Activated CD4-positive, alpha-beta memory T cell treated with anti-CD3 and anti-CD28 coated beads for 36 hours (primary cell): ENCODE data around the gene FBXL17. TPM values are rescaled to one million over a fixed set of nuclear protein-coding genes. Genes with fewer than 3 reads are reported as not detected.

Experiments used
- CTCF ChIA-PET: fragments of 350-600 bp; sonication (Branson Sonifier 250); formaldehyde crosslinking; loops from one replicate; lab custom pipeline; 2021; ENCODE audit warnings: antibody characterized with exemption, inconsistent platforms; lab: Charles Lee
- POLR2A ChIA-PET: fragments of 350-600 bp; sonication (Branson Sonifier 250); formaldehyde crosslinking; loops from one replicate; lab custom pipeline; 2021; ENCODE audit warnings: antibody characterized with exemption; lab: Charles Lee
- DNase-seq: peaks from one replicate; pipeline ENCODE4 v3.0.0-alpha.2; 2020
- H3K27ac Mint-ChIP-seq: one replicate; pipeline ENCODE4 v1.8.0; 2021; ENCODE audit warnings: mixed read lengths
- H3K27me3 Mint-ChIP-seq: one replicate; pipeline ENCODE4 v1.8.0; 2021; ENCODE audit warnings: mixed read lengths
- H3K36me3 Mint-ChIP-seq: one replicate; pipeline ENCODE4 v1.8.0; 2021; ENCODE audit warnings: mixed read lengths
- H3K4me1 Mint-ChIP-seq: one replicate; pipeline ENCODE4 v1.8.0; 2021; ENCODE audit warnings: low read depth, mixed read lengths
- H3K4me3 Mint-ChIP-seq: one replicate; pipeline ENCODE4 v1.8.0; 2021; ENCODE audit warnings: mild to moderate bottlenecking, mixed read lengths
- H3K9me3 Mint-ChIP-seq: one replicate; pipeline ENCODE4 v1.8.0; 2021; ENCODE audit warnings: mixed read lengths
- intact Hi-C: fragments of 100-400 bp; cut with micrococcal nuclease; formaldehyde crosslinking; loops from one replicate; pipeline ENCODE4 v1.15.1; 2023
- total RNA-seq, 2 experiments: library from RNA; stranded (reverse); gene quantifications; one replicate each; pipeline ENCODE4 v1.2.3, GENCODE V29; 2021

FBXL17 gene
- total RNA-seq, 2 experiments from 2014 or later: 5.5 to 6.7 TPM

DNA sequence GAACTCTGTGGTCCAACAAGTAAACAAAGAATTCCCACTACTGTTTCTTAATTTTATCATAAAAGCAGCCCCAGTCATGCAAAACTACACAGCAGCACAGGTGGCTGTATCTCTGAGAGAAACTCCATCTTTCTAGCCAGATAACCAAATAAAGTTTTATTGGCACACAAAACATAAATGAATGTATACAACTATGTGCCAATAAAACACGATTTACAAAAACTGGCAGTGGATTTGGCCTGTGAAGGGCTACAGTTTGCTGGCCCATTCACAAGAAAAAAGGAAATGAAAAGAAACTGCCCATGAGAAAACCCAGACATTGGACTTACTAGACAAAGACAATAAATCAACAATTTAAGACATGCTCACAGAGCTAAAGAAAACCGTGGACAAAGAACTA lies 10.6 kb downstream of the FBXL17 start:
- Mint-ChIP-seq H3K36me3 (peaks cover 21% of the 10 kb centered on the region), H3K9me3 (peaks cover 36% of the 10 kb centered on the region), H3K27ac (no peak overlapping the region), H3K4me3 (no peak overlapping the region), H3K4me1 (peaks cover 12% of the 10 kb centered on the region), H3K27me3 (no peaks in the 10 kb centered on the region)
- CTCF ChIA-PET: no interaction called here
- POLR2A ChIA-PET: no interaction called here
- no peak for DNase-seq
- intact Hi-C loops: no loop called here

DNA sequence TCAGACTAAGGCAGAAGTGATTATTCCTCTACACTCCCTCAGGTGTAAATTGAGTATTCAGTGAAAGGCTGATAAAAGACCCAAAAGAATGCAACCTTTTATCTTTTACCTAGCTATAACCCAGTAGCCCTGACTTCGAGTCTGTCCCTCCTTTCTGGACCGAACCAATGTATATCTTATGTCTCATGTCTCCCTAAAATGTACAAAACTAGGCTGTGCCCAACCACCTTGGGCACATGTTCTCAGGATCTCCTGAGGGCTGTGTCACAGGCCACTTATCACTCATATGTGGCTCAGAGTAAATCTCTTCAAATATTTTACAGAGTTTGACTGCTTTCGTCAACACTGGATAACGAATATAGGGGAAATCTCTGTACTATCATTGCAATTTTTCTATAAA lies 12.7 kb downstream of the FBXL17 start:
- ChIA-PET POLR2A (no interaction called here), CTCF (no interaction called here)
- intact Hi-C loops: no loop called here
- Mint-ChIP-seq H3K27me3 (no peaks in the 10 kb centered on the region), H3K4me1 (peaks cover 17% of the 10 kb centered on the region), H3K9me3 (peaks cover 17% of the 10 kb centered on the region), H3K36me3 (peaks cover 11% of the 10 kb centered on the region), H3K4me3 (no peak overlapping the region), H3K27ac (no peak overlapping the region)
- DNase-seq: no peak

DNA sequence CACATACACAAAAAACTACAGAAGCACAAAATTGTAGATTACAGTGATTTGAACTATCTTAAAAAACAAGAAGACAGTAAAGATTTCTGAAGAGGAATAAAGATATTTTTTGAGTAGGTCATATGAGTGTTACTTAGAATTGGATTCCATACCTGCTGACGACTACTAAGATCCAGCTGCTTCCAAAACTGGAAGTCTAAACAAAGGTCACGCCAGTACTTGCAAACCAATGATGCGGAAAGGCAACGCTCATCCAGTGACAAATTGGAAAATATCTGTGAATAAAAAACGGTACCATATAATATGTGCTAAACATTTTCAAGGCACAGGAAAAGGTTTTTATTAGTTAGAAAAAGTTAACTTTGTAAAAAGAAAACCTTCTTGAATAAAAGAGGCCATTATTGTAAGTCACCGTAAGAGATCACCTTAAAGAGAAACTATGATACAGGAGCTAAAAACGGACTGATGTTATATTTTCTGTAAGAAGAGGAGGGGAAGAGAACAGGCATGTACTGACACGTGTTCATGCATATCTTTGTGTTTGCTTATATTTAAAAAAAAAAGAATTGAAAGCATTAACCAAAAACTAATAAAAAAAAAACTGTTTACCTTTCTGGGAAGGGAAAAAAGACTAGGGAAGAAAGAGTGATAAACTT lies 14.1 kb downstream of the FBXL17 start:
- H3K27ac Mint-ChIP-seq: no peak overlapping the region
- no peaks in the 10 kb centered on the region for H3K27me3 Mint-ChIP-seq
- DNase-seq: no peak
- POLR2A ChIA-PET: no interaction called here
- H3K4me3 Mint-ChIP-seq: no peak overlapping the region
- CTCF ChIA-PET: no interaction called here
- peaks cover 4% of the 10 kb centered on the region for H3K36me3 Mint-ChIP-seq
- H3K9me3 Mint-ChIP-seq: peaks cover 8% of the 10 kb centered on the region
- H3K4me1 Mint-ChIP-seq: peaks cover 17% of the 10 kb centered on the region
- intact Hi-C loops: no loop called here

- H3K9me3 Mint-ChIP-seq: no peaks in the 10 kb centered on the region
- H3K4me1 Mint-ChIP-seq: peaks cover 11% of the 10 kb centered on the region
- no peak overlapping the region for H3K27ac Mint-ChIP-seq
- DNase-seq: no peak
- intact Hi-C loops: no loop called here
- POLR2A ChIA-PET: no interaction called here
- peaks cover 2% of the 10 kb centered on the region for H3K36me3 Mint-ChIP-seq
- CTCF ChIA-PET: interaction anchor here (0.6 kb wide), 1 partner anchor 18 kb away, joined by 3 read pairs; no protein-coding TSS in a partner anchor
- H3K27me3 Mint-ChIP-seq: no peaks in the 10 kb centered on the region
- no peak overlapping the region for H3K4me3 Mint-ChIP-seq
These were observed 15.4 kb downstream of the FBXL17 start for GRCh38 chr5:108366500-108366899.

DNA sequence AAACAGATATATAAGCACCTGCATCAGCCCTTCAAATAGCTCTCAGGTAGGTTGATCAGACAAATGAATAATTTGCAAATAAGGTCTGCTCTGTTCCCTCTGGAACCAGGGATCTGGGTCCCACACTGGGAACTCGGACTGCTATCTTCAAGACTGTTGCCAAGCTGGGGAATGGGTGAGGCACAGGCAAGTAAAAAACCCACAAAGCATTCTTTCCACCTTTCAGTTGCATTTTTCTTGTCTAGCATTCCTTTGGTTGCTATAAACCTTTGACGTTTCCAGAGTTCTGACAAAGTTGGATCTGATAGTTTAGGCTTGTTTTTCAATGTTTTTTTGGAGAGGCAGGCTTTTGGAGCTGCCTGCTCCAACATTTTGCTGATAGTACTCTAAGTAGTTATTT lies 20.1 kb downstream of the FBXL17 start:
- Mint-ChIP-seq H3K36me3 (peaks cover 6% of the 10 kb centered on the region), H3K4me3 (no peak overlapping the region), H3K27me3 (no peaks in the 10 kb centered on the region), H3K27ac (no peak overlapping the region), H3K4me1 (peaks cover 8% of the 10 kb centered on the region), H3K9me3 (no peaks in the 10 kb centered on the region)
- CTCF ChIA-PET: interaction anchor here (1.4 kb wide), 1 partner anchor 102 kb away, joined by 5 read pairs; no protein-coding TSS in a partner anchor
- intact Hi-C loops: no loop called here
- DNase-seq: no peak
- POLR2A ChIA-PET: no interaction called here

DNA sequence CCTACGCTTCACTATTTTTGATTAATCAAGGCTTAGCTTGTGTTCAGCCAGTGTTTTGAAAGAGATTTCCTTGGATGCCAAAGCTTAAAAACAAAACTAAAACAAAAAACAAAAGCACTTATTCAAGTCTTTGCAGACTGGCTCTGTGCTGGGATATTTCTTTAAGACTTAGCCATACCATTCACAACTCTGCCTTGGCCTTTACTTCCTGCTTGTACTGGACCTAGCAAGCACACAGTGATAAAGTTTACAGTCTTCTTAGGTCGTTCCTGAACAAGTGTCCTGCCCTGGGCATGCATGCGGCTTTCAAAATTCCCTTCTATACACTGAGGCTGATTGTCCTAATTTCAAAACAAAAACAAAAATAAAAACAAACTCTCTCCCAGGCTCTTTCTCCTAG lies 20.7 kb downstream of the FBXL17 start:
- Mint-ChIP-seq H3K36me3 (peaks cover 6% of the 10 kb centered on the region), H3K4me1 (peaks cover 8% of the 10 kb centered on the region), H3K4me3 (no peak overlapping the region), H3K27me3 (no peaks in the 10 kb centered on the region), H3K9me3 (no peaks in the 10 kb centered on the region), H3K27ac (no peak overlapping the region)
- intact Hi-C loops: no loop called here
- no peak for DNase-seq
- ChIA-PET POLR2A (no interaction called here), CTCF (interaction anchor here (1.4 kb wide), 1 partner anchor 101 kb away, joined by 5 read pairs; no protein-coding TSS in a partner anchor)

GRCh38 chr5:108360280-108360679 lies 21.6 kb downstream of the FBXL17 start:
- ChIA-PET CTCF (no interaction called here), POLR2A (no interaction called here)
- H3K27me3 Mint-ChIP-seq: no peaks in the 10 kb centered on the region
- intact Hi-C loops: no loop called here
- no peak overlapping the region for H3K4me3 Mint-ChIP-seq
- DNase-seq: no peak
- no peaks in the 10 kb centered on the region for H3K9me3 Mint-ChIP-seq
- peaks cover 3% of the 10 kb centered on the region for H3K36me3 Mint-ChIP-seq
- no peak overlapping the region for H3K27ac Mint-ChIP-seq
- peaks cover 2% of the 10 kb centered on the region for H3K4me1 Mint-ChIP-seq

GRCh38 chr5:108356286-108356685 lies 25.6 kb downstream of the FBXL17 start:
- Mint-ChIP-seq H3K4me1 (peaks cover 5% of the 10 kb centered on the region), H3K9me3 (no peaks in the 10 kb centered on the region), H3K4me3 (no peak overlapping the region), H3K36me3 (peaks cover 3% of the 10 kb centered on the region), H3K27me3 (no peaks in the 10 kb centered on the region), H3K27ac (no peak overlapping the region)
- intact Hi-C loops: no loop called here
- DNase-seq: no peak
- ChIA-PET POLR2A (no interaction called here), CTCF (no interaction called here)

- no peaks in the 10 kb centered on the region for H3K9me3 Mint-ChIP-seq
- no peak overlapping the region for H3K27ac Mint-ChIP-seq
- intact Hi-C loops: no loop called here
- no peak overlapping the region for H3K4me3 Mint-ChIP-seq
- no peaks in the 10 kb centered on the region for H3K36me3 Mint-ChIP-seq
- ChIA-PET CTCF (no interaction called here), POLR2A (no interaction called here)
- no peaks in the 10 kb centered on the region for H3K27me3 Mint-ChIP-seq
- peaks cover 2% of the 10 kb centered on the region for H3K4me1 Mint-ChIP-seq
- DNase-seq: no peak
These were observed 28.8 kb downstream of the FBXL17 start for GRCh38 chr5:108353087-108353486.

DNA sequence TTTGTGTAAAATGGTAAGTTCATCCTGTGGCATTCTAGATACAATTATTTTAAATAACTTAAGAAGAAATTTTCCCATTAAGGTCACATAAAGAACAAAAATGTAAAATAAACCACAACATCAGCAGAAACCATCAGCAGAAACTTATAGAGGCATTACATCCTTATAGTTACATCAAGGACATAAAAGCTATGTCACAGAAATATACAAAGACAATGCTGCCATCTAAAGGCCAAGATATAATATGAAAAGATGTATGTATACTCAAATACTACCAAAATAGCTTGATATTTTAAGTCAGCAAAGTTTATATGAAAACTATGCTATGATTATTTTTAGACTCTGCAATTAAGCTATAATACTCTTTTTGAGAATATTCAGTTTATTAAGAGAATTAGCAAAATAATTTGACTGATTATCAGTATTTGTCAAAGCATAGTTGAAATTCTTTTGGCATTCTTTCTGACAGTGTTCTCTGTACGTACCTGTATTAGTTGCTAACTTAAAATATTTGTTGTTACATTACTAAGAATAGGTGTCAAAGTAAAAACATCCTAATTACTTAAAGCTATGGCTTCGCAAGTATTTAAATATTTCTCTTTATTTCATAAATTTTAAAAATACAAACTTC lies 36.2 kb downstream of the FBXL17 start:
- intact Hi-C loops: loop anchor here (1.0 to 10.0 kb wide), 3 partner anchors 85 to 673 kb away; partner anchors contain the start of gene EFNA5
- Mint-ChIP-seq H3K4me1 (no peaks in the 10 kb centered on the region), H3K4me3 (no peak overlapping the region), H3K36me3 (peaks cover 3% of the 10 kb centered on the region), H3K9me3 (no peaks in the 10 kb centered on the region), H3K27me3 (no peaks in the 10 kb centered on the region), H3K27ac (no peak overlapping the region)
- ChIA-PET CTCF (interaction anchor here (0.7 to 3.2 kb wide), 14 partner anchors 13 to 196 kb away, joined by 3 to 71 read pairs (median 4); partner anchors contain the start of gene FBXL17), POLR2A (no interaction called here)
- no peak for DNase-seq

- ChIA-PET POLR2A (interaction anchor here (0.5 kb wide), 1 partner anchor 86 kb away, joined by 4 read pairs; no protein-coding TSS in a partner anchor), CTCF (interaction anchor here (0.7 to 3.2 kb wide), 5 partner anchors 36 to 906 kb away, joined by 3 to 71 read pairs (median 5); no protein-coding TSS in a partner anchor)
- no peak for DNase-seq
- Mint-ChIP-seq H3K4me1 (no peaks in the 10 kb centered on the region), H3K4me3 (no peak overlapping the region), H3K36me3 (peaks cover 3% of the 10 kb centered on the region), H3K27ac (no peak overlapping the region), H3K9me3 (no peaks in the 10 kb centered on the region), H3K27me3 (no peaks in the 10 kb centered on the region)
- intact Hi-C loops: loop anchor here (10.0 kb wide), 1 partner anchor 199 kb away; no protein-coding TSS in a partner anchor
These were observed 37.6 kb downstream of the FBXL17 start for GRCh38 chr5:108344103-108344822.

DNA sequence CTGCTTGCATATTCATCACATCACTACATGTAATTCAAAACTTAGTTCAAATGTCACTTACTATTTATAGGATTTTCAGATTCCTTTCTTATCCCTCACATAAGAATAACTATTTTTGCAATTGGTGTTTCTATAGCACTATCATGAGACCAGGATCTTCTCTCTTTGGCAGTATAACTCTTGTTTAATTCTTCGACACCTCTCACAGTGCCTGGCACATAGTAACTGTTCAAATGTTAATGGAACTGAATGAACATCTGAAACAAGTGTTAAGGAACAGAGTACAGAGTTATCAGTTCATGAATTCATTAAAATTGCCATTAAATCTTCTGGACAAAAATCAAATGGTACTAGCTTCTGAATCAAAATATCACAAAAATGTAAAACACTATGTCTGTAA lies 40.0 kb downstream of the FBXL17 start:
- POLR2A ChIA-PET: no interaction called here
- no peaks in the 10 kb centered on the region for H3K9me3 Mint-ChIP-seq
- no peaks in the 10 kb centered on the region for H3K27me3 Mint-ChIP-seq
- H3K27ac Mint-ChIP-seq: no peak overlapping the region
- peaks cover 3% of the 10 kb centered on the region for H3K36me3 Mint-ChIP-seq
- CTCF ChIA-PET: interaction anchor here (1.0 to 1.1 kb wide), 2 partner anchors 82 to 83 kb away, joined by 3 to 4 read pairs; no protein-coding TSS in a partner anchor
- no peak overlapping the region for H3K4me3 Mint-ChIP-seq
- DNase-seq: no peak
- intact Hi-C loops: loop anchor here (10.0 kb wide), 1 partner anchor 197 kb away; no protein-coding TSS in a partner anchor
- H3K4me1 Mint-ChIP-seq: peaks cover 2% of the 10 kb centered on the region
